ENCODE data around the gene ZNF407.

ZNF407 gene

GRCh38 chr18:74598350-74599001 is 806 bp downstream of the ZNF407 start:
- peak overlapping the region; percentile 98 to 100 for H3K27ac ChIP-seq
- DNase-seq (ENCODE audit: low spot score): no peak
- H3K4me3 ChIP-seq: peak overlapping the region; percentile 99
- TF ChIP-seq, protein P1, sequence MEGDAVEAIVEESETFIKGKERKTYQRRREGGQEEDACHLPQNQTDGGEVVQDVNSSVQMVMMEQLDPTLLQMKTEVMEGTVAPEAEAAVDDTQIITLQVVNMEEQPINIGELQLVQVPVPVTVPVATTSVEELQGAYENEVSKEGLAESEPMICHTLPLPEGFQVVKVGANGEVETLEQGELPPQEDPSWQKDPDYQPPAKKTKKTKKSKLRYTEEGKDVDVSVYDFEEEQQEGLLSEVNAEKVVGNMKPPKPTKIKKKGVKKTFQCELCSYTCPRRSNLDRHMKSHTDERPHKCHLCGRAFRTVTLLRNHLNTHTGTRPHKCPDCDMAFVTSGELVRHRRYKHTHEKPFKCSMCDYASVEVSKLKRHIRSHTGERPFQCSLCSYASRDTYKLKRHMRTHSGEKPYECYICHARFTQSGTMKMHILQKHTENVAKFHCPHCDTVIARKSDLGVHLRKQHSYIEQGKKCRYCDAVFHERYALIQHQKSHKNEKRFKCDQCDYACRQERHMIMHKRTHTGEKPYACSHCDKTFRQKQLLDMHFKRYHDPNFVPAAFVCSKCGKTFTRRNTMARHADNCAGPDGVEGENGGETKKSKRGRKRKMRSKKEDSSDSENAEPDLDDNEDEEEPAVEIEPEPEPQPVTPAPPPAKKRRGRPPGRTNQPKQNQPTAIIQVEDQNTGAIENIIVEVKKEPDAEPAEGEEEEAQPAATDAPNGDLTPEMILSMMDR (IDR thresholded peaks at IDR 0.05): no peak

DNA sequence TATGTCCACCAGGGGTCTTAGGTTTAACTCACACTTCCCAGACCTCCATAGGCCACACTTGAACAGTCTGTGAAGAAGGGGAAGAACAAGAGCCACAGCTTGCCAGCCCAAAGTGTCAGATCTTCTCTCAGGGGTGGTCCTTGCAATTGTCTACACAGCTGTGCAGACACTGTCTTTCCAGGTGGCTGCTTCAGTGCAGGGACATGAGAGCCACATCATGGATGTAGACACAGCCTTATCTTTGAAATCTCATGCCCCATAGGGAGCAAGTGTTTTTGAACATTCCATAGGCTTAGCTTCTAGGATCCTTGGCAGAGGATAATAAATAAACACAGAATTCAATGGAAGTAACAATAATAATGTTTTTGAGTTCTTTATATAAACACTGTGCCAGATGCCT is 6.7 kb downstream of the ZNF407 start:
- Histone ChIP-seq H3K4me3 (no peak overlapping the region), H3K27ac (no peak overlapping the region)
- TF ChIP-seq, protein P1 (IDR thresholded peaks at IDR 0.05): no peak
- DNase-seq (ENCODE audit: low spot score): no peak

- Histone ChIP-seq H3K27ac (no peak overlapping the region), H3K4me3 (no peak overlapping the region)
- TF ChIP-seq, protein P1 (IDR thresholded peaks at IDR 0.05): no peak
- DNase-seq (ENCODE audit: low spot score): no peak
These were observed 7.1 kb downstream of the ZNF407 start for GRCh38 chr18:74604774-74605173.

DNA sequence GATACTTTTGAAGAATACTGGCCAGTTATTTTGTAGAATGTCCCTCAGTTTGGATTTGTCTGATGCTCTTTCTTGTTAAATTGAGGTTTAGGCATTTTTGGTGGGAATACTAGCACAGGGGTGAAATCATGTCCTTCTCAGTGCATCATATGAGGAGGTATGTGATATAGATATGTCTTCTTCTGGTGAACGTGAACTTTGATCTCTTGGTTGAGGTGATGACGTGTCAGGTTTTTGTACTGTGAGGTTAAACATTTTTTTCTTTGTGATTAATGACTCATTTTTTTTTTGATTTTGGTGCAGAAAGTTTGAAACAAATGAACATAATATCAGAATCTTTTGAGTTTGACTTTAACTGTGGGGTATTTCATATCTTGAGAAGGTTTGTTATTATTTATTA is 11.0 kb downstream of the ZNF407 start:
- TF ChIP-seq, protein P1 (IDR thresholded peaks at IDR 0.05): no peak
- no peak overlapping the region for H3K4me3 ChIP-seq
- no peak for DNase-seq (ENCODE audit: low spot score)
- no peak overlapping the region for H3K27ac ChIP-seq

- TF ChIP-seq, protein P1 (IDR thresholded peaks at IDR 0.05): no peak
These were observed 11.9 kb downstream of the ZNF407 start for GRCh38 chr18:74609535-74609934.

GRCh38 chr18:74610051-74610615 is 12.5 kb downstream of the ZNF407 start:
- H3K4me3 ChIP-seq: no peak overlapping the region
- TF ChIP-seq, protein P1 (IDR thresholded peaks at IDR 0.05): no peak
- DNase-seq (ENCODE audit: low spot score): no peak
- H3K27ac ChIP-seq: no peak overlapping the region

More at GRCh38 chr18:74609535-74609934, 11.9 kb downstream of the ZNF407 start:
- no peak overlapping the region for H3K27ac ChIP-seq
- no peak for DNase-seq (ENCODE audit: low spot score)
- no peak overlapping the region for H3K4me3 ChIP-seq

DNA sequence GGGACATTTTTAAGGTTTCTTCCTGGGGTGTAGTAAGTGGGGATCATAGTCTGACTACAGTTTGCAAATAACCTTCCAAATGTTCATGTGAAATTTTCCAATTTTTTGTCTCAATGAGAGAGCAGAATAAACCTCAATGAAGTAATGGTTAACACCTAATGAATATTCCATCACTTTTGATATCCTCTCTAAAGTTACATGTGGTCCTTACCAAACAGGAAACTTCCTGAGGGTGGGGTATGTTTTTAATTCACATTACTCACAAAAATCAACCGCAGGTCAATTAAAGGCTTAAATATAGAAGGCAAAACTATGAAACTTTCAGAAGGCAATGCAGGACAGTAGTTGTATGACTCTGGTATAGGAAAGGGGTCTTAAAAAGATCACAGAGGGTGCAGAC is 13.2 kb downstream of the ZNF407 start:
- no peak for DNase-seq (ENCODE audit: low spot score)
- no peak overlapping the region for H3K4me3 ChIP-seq
- no peak overlapping the region for H3K27ac ChIP-seq
- TF ChIP-seq, protein P1 (IDR thresholded peaks at IDR 0.05): no peak

All from coronary artery (tissue), 2 donors.